ENCODE measurements around the gene NRG3.

NRG3 gene

DNA sequence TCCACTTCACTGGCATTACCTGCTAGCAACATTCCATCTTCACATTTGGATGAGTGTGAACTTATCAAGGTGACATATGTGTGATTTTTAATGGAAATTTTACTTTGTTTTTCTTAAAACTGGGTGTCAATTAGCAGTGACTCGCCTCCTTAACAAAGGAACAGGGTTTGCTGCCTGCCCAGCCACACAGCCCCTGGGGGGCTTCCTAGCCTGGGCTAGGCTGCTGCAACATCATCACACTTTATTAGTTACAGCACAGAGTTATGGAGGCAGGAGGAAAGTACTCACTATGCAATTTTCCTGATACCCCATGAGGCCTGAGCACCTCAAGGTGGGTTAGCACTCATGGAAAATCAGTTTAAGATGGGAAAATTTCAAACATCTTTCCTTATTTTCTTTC, 861.3 kb downstream of the NRG3 start:
- no peaks in the 10 kb centered on the region for H3K27me3 ChIP-seq (ENCODE audit: insufficient read depth, poor library complexity, severe bottlenecking)
- H3K4me3 ChIP-seq (replicated peaks; ENCODE audit: insufficient read depth, low read length) = no peak overlapping the region
- TF ChIP-seq, protein P1, sequence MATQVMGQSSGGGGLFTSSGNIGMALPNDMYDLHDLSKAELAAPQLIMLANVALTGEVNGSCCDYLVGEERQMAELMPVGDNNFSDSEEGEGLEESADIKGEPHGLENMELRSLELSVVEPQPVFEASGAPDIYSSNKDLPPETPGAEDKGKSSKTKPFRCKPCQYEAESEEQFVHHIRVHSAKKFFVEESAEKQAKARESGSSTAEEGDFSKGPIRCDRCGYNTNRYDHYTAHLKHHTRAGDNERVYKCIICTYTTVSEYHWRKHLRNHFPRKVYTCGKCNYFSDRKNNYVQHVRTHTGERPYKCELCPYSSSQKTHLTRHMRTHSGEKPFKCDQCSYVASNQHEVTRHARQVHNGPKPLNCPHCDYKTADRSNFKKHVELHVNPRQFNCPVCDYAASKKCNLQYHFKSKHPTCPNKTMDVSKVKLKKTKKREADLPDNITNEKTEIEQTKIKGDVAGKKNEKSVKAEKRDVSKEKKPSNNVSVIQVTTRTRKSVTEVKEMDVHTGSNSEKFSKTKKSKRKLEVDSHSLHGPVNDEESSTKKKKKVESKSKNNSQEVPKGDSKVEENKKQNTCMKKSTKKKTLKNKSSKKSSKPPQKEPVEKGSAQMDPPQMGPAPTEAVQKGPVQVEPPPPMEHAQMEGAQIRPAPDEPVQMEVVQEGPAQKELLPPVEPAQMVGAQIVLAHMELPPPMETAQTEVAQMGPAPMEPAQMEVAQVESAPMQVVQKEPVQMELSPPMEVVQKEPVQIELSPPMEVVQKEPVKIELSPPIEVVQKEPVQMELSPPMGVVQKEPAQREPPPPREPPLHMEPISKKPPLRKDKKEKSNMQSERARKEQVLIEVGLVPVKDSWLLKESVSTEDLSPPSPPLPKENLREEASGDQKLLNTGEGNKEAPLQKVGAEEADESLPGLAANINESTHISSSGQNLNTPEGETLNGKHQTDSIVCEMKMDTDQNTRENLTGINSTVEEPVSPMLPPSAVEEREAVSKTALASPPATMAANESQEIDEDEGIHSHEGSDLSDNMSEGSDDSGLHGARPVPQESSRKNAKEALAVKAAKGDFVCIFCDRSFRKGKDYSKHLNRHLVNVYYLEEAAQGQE (IDR thresholded peaks at IDR 0.05; ENCODE audit: insufficient replicate concordance, low read depth) = no peak
- TF ChIP-seq POLR2AphosphoS5 (IDR thresholded peaks at IDR 0.05; ENCODE audit: low read depth) = no peak
- H3K27ac ChIP-seq (replicated peaks) = no peak overlapping the region
- DNase-seq (ENCODE audit: low read depth in 1 of 2, low spot score in 1 of 2) = no peak

DNA sequence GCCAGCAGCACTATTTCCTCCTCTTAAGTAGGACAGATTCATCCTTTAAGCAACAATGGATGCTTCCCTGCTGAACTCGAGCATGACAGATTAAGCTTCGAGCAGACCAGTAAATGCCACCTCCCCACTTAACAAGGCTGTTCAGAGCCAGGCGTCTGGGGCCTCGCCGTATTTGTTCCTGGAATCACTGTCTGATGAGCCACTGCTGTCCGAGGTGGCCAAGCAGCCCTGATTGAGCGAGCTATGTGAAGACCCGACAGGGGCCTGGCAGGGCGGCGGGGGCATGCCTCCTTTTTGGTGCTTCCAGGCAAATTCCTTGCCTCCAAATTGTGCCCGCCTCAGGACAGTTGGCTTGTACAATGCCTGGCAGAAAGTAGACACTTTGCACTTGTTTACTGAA, 862.6 kb downstream of the NRG3 start:
- no peaks in the 10 kb centered on the region for H3K27me3 ChIP-seq (ENCODE audit: insufficient read depth, poor library complexity, severe bottlenecking)
- no peak overlapping the region for H3K4me3 ChIP-seq (replicated peaks; ENCODE audit: insufficient read depth, low read length)
- DNase-seq (ENCODE audit: low read depth in 1 of 2, low spot score in 1 of 2) = no peak
- no peak overlapping the region for H3K27ac ChIP-seq (replicated peaks)
- TF ChIP-seq SPI1 (IDR thresholded peaks at IDR 0.05; ENCODE audit: borderline replicate concordance, low read depth) = no peak
- TF ChIP-seq, protein P1 (IDR thresholded peaks at IDR 0.05; ENCODE audit: insufficient replicate concordance, low read depth) = no peak
- TF ChIP-seq POLR2AphosphoS5 (IDR thresholded peaks at IDR 0.05; ENCODE audit: low read depth) = no peak
- no peak for TF ChIP-seq GABPA (IDR thresholded peaks at IDR 0.05; ENCODE audit: low read depth)
- TF ChIP-seq, protein P2, sequence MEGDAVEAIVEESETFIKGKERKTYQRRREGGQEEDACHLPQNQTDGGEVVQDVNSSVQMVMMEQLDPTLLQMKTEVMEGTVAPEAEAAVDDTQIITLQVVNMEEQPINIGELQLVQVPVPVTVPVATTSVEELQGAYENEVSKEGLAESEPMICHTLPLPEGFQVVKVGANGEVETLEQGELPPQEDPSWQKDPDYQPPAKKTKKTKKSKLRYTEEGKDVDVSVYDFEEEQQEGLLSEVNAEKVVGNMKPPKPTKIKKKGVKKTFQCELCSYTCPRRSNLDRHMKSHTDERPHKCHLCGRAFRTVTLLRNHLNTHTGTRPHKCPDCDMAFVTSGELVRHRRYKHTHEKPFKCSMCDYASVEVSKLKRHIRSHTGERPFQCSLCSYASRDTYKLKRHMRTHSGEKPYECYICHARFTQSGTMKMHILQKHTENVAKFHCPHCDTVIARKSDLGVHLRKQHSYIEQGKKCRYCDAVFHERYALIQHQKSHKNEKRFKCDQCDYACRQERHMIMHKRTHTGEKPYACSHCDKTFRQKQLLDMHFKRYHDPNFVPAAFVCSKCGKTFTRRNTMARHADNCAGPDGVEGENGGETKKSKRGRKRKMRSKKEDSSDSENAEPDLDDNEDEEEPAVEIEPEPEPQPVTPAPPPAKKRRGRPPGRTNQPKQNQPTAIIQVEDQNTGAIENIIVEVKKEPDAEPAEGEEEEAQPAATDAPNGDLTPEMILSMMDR (IDR thresholded peaks at IDR 0.05; ENCODE audit: insufficient read depth, low read length) = no peak

DNA sequence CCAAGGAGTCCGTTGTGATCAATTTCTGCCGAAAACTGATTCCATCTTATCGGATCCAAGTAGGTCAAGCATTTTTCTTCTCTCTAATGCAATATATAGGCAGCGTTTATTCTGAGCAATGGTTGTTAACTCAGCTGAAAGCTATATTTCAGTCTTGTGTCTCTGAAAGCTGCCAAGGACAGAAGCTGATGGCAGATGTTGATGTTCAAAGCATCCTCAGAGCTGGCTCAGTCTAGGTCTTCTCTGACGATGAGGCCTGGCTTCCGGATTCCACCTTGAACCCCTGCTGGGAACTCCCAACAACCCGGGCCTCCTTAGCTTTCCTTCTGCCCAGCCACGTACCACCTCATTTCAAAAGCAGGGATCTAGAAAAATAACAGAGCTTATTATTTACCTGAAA, 863.6 kb downstream of the NRG3 start:
- TF ChIP-seq, protein P2 (IDR thresholded peaks at IDR 0.05; ENCODE audit: insufficient read depth, low read length) = no peak
- TF ChIP-seq POLR2AphosphoS5 (IDR thresholded peaks at IDR 0.05; ENCODE audit: low read depth) (no peak), SPI1 (IDR thresholded peaks at IDR 0.05; ENCODE audit: borderline replicate concordance, low read depth) (no peak), GABPA (IDR thresholded peaks at IDR 0.05; ENCODE audit: low read depth) (no peak)
- TF ChIP-seq, protein P1 (IDR thresholded peaks at IDR 0.05; ENCODE audit: insufficient replicate concordance, low read depth) = no peak
- Histone ChIP-seq H3K27ac (replicated peaks) (no peak overlapping the region), H3K27me3 (ENCODE audit: insufficient read depth, poor library complexity, severe bottlenecking) (no peaks in the 10 kb centered on the region), H3K4me3 (replicated peaks; ENCODE audit: insufficient read depth, low read length) (no peak overlapping the region)
- DNase-seq (ENCODE audit: low read depth in 1 of 2, low spot score in 1 of 2) = no peak

DNA sequence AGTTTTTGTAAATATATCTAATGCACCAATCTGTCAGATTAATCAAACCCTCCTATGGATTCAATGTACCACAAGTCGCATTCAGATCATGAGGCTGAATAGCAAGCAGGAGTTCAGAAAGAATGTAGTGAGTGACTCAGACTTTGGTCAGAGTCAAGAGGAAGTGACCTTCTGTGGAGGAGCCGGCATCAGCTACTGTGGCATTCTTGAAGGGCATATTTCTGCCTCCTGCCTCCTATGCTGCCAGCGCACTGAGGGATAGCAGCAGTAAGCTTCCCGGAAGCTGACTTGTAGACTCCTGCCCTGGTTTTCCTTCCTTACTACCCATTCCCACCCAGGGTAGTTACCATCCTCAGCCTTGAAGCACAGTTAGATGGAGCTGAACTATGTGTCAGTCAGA, 867.5 kb downstream of the NRG3 start:
- no peaks in the 10 kb centered on the region for H3K27me3 ChIP-seq (ENCODE audit: insufficient read depth, poor library complexity, severe bottlenecking)
- no peak for DNase-seq (ENCODE audit: low read depth in 1 of 2, low spot score in 1 of 2)
- TF ChIP-seq POLR2AphosphoS5 (IDR thresholded peaks at IDR 0.05; ENCODE audit: low read depth) (no peak), SPI1 (IDR thresholded peaks at IDR 0.05; ENCODE audit: borderline replicate concordance, low read depth) (no peak)

More for the DNA sequence above, 867.5 kb downstream of the NRG3 start:
- Histone ChIP-seq H3K4me3 (replicated peaks; ENCODE audit: insufficient read depth, low read length) (no peak overlapping the region), H3K27ac (replicated peaks) (no peak overlapping the region)
